K562 (cell line): ENCODE results near the gene CEP20. TPM values are rescaled to one million over a fixed set of nuclear protein-coding genes. Genes with fewer than 3 reads are reported as not detected.

Source experiments
- C11orf30 ChIP-seq: fragments of 450-650 bp; IDR thresholded peaks from 2 replicates; pipeline ENCODE4 v1.6.1; 2016; ENCODE audit warnings: low read depth, mild to moderate bottlenecking
- MCM7 ChIP-seq, 2 experiments: fragments of 450-650 bp; IDR thresholded peaks; 2 replicates each; pipeline ENCODE4 v1.6.1; 2016 to 2018
- RFX5 ChIP-seq: IDR thresholded peaks from 2 replicates; pipeline ENCODE4 v1.6.1; 2011; ENCODE audit warnings: low read depth, mild to moderate bottlenecking, improper control_type of control experiment, low read length
- SMARCA4 ChIP-seq: fragments of 450-650 bp; IDR thresholded peaks from 2 replicates; pipeline ENCODE4 v1.6.1; 2016
- ZFPM2 ChIP-seq: fragments of 250-450 bp; sonication (Bioruptor Pico); IDR thresholded peaks from 2 replicates; pipeline ENCODE4 v1.5.1; 2022; ENCODE audit warnings: mild to moderate bottlenecking
- ZNF12 ChIP-seq: sonication (generic); formaldehyde crosslinking; IDR thresholded peaks from 2 replicates; pipeline ENCODE4 v1.4.0; 2020; ENCODE audit warnings: mild to moderate bottlenecking, missing genetic modification reagents
- ZNF583 ChIP-seq: fragments of 250-450 bp; sonication (Bioruptor Pico); IDR thresholded peaks from 2 replicates; pipeline ENCODE4 v1.4.0; 2020
- ZNF696 ChIP-seq: fragments of 250-450 bp; sonication (Bioruptor Pico); conservative IDR thresholded peaks from 2 replicates; pipeline ENCODE4 v1.4.0; 2020; ENCODE audit warnings: mild to moderate bottlenecking, moderate library complexity
- polyA plus RNA-seq, 8 experiments: library from polyadenylated mRNA; depleted of rRNA in 4 of 8; stranded (reverse) in 5 of 8; unstranded in 3 of 8; fragments of >200 nt; fragmentation: Nextera tagmentation in 2 of 8; fragmentation: Illumina TruSeq in 1 of 8; extraction: Ambion mirVana in 2 of 8; extraction: Trizol in 1 of 8; gene quantifications; 2 replicates each; pipeline versions ENCODE4 v1.2.1 to v1.2.3, GENCODE V29; 2011 to 2014; ENCODE audit warnings: inconsistent platforms in 1 of 8, missing spikeins in 1 of 8
- total RNA-seq, 7 experiments: library from RNA; depleted of rRNA in 6 of 7; stranded (reverse); fragments of >200 nt in 6 of 7; fragmentation: Illumina TruSeq in 2 of 7; extraction: Trizol in 2 of 7; gene quantifications; 2 replicates each; pipeline versions ENCODE4 v1.2.1 to v1.2.3, GENCODE V29; 2011 to 2021; ENCODE audit warnings: low replicate concordance in 1 of 7
- TF ChIP-seq, protein P1 (sequence below): fragments of 450-650 bp; IDR thresholded peaks from 2 replicates; pipeline ENCODE4 v1.6.1; 2018; ENCODE audit not compliant: partially characterized antibody
- TF ChIP-seq, protein P2 (sequence below): fragments of 250-450 bp; sonication (Bioruptor Pico); IDR thresholded peaks from 2 replicates; pipeline ENCODE4 v1.4.0; 2020; ENCODE audit warnings: mild to moderate bottlenecking
- TF ChIP-seq, protein P3 (sequence below): fragments of 250-450 bp; sonication (Bioruptor Pico); IDR thresholded peaks from 2 replicates; pipeline ENCODE4 v1.5.0; 2020; ENCODE audit warnings: mild to moderate bottlenecking, borderline replicate concordance

Gene CEP20
- total and polyA plus RNA-seq, 9 of the 15 experiments (the other 6 are each of a cell fraction or from before 2014, with no cell fraction given), result 41.3 to 150 (median 104) TPM

DNA sequence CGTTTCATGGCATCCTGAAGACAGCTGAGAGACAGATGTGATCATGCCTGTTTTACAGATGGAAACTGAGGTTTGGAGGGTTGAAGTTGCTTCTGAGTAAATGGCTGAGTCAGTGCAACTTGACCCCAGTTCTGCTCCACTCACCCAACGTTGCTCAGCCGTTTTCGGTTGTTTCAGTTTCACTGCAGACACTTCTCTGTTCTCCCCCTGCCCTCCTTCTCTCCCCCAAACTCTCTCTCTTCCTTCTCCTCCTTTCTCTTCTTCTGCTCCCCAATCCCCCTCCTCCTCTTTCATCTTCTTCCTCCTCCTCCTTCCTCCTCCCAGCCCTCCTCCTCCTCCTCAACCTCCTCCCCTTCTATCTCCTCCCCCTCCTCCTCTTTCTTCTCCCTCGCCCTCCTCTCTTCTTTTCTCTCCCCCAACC lies 9.4 kb upstream of the CEP20 start (continued):
- TF ChIP-seq, protein P1, sequence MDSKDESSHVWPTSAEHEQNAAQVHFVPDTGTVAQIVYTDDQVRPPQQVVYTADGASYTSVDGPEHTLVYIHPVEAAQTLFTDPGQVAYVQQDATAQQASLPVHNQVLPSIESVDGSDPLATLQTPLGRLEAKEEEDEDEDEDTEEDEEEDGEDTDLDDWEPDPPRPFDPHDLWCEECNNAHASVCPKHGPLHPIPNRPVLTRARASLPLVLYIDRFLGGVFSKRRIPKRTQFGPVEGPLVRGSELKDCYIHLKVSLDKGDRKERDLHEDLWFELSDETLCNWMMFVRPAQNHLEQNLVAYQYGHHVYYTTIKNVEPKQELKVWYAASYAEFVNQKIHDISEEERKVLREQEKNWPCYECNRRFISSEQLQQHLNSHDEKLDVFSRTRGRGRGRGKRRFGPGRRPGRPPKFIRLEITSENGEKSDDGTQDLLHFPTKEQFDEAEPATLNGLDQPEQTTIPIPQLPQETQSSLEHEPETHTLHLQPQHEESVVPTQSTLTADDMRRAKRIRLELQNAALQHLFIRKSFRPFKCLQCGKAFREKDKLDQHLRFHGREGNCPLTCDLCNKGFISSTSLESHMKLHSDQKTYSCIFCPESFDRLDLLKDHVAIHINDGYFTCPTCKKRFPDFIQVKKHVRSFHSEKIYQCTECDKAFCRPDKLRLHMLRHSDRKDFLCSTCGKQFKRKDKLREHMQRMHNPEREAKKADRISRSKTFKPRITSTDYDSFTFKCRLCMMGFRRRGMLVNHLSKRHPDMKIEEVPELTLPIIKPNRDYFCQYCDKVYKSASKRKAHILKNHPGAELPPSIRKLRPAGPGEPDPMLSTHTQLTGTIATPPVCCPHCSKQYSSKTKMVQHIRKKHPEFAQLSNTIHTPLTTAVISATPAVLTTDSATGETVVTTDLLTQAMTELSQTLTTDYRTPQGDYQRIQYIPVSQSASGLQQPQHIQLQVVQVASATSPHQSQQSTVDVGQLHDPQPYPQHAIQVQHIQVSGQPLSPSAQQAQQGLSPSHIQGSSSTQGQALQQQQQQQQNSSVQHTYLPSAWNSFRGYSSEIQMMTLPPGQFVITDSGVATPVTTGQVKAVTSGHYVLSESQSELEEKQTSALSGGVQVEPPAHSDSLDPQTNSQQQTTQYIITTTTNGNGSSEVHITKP, result no peak
- TF ChIP-seq ZFPM2 (CRISPR knock-in tag) (no peak), SMARCA4 (peak; percentile 58; the same call in 1 of the 2 replicates), RFX5 (no peak), ZNF12 (no peak), ZNF583 (CRISPR knock-in tag) (no peak), ZNF696 (CRISPR knock-in tag) (no peak), C11orf30 (peak; percentile 92), MCM7 (IDR thresholded peaks at IDR 0.05) (no peak)
- TF ChIP-seq, protein P2, sequence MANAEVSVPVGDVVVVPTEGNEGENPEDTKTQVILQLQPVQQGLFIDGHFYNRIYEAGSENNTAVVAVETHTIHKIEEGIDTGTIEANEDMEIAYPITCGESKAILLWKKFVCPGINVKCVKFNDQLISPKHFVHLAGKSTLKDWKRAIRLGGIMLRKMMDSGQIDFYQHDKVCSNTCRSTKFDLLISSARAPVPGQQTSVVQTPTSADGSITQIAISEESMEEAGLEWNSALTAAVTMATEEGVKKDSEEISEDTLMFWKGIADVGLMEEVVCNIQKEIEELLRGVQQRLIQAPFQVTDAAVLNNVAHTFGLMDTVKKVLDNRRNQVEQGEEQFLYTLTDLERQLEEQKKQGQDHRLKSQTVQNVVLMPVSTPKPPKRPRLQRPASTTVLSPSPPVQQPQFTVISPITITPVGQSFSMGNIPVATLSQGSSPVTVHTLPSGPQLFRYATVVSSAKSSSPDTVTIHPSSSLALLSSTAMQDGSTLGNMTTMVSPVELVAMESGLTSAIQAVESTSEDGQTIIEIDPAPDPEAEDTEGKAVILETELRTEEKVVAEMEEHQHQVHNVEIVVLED (CRISPR knock-in tag), result no peak
- TF ChIP-seq, protein P3, sequence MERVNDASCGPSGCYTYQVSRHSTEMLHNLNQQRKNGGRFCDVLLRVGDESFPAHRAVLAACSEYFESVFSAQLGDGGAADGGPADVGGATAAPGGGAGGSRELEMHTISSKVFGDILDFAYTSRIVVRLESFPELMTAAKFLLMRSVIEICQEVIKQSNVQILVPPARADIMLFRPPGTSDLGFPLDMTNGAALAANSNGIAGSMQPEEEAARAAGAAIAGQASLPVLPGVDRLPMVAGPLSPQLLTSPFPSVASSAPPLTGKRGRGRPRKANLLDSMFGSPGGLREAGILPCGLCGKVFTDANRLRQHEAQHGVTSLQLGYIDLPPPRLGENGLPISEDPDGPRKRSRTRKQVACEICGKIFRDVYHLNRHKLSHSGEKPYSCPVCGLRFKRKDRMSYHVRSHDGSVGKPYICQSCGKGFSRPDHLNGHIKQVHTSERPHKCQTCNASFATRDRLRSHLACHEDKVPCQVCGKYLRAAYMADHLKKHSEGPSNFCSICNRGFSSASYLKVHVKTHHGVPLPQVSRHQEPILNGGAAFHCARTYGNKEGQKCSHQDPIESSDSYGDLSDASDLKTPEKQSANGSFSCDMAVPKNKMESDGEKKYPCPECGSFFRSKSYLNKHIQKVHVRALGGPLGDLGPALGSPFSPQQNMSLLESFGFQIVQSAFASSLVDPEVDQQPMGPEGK, result no peak
